HG03439 (cell line): Measurements from ENCODE around the gene DDX6.
"Not testable (repeated sequence)": the region's sequence is repeated elsewhere in the genome, so short reads cannot be mapped to it uniquely, and the experiment has no call there.

Source experiments
- ATAC-seq: cut with Tn5 transposase; IDR thresholded peaks from one replicate; pipeline ENCODE4 v1.9.1; 2021; ENCODE audit warnings: mild to moderate bottlenecking, moderate library complexity; ENCODE audit not compliant: unreplicated experiment

DDX6 gene

DNA sequence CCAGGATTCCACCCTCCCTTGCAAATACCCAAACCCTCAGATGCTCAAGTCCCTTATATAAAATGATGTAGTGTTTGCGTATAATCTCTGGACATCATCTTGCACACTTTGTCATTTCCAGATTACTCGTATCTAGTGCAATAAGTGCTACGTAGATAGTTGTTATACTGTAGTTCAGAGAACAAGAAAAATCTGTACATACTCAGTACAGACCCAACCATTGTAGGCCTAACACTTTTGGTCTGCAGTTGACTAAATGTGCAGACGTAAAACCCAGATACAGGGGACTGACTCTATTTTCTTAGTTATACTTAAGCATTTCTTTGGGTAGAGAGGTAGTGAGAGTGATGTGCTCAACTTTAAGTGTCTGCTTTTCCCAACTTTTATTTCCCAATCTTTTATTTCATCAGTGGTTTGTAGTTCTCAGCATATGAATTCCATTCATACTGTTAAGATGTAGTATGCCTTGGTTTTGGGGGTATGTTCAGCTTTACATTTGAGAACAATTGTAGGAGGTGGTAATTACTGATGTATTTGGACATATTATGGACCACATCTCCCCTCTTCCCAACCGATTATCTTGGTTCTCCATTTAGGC lies 43.9 kb downstream of the DDX6 start:
- no peak for ATAC-seq

DNA sequence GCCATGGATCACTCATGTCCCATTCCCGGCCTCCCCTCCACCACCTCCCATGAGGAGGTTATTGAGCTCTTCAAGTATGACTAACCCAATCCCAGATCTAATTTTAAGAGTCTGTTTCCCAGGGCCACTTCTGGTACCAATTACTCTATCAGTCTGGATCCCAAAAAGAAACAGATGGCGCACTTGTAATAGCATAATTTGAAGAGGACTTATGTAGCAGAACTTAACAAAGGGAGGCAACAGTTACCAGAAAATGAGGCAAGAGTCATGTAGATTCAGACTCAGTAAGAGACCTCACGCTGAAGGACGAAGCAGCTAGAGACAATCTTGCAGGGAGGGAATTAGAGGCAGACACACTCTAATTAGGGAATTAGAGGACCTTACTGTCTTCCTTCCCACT lies 46.9 kb downstream of the DDX6 start:
- no peak for ATAC-seq

- ATAC-seq, result no peak
Observed at GRCh38 chr11:118742304-118742703, 48.7 kb downstream of the DDX6 start.

DNA sequence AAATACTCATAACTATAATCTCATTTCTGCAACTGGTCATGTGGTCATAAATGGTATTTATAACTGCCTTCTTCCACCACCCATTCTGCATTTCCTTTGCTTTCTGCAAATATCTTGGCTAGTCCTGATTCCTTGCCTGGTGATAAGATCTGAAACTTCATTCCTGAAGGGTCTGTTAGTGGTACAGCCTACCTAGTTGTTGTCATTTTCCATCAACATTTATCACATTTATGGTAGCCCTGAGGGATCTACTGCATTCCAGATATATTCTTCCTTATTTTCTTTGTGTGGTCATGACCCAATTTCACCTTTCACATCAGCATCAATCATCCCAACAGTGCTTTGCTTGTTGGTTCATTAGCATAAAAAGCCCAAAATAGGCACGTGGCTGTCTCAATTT lies 50.1 kb downstream of the DDX6 start:
- no peak for ATAC-seq

- no peak for ATAC-seq
Observed at GRCh38 chr11:118735203-118735602, 55.8 kb downstream of the DDX6 start.

GRCh38 chr11:118734031-118734430 lies 56.9 kb downstream of the DDX6 start:
- no peak for ATAC-seq

- ATAC-seq, result not testable (repeated sequence)
Observed at GRCh38 chr11:118729753-118730152, 61.2 kb downstream of the DDX6 start.

GRCh38 chr11:118728112-118728511 lies 62.9 kb downstream of the DDX6 start:
- not testable (repeated sequence) for ATAC-seq

DNA sequence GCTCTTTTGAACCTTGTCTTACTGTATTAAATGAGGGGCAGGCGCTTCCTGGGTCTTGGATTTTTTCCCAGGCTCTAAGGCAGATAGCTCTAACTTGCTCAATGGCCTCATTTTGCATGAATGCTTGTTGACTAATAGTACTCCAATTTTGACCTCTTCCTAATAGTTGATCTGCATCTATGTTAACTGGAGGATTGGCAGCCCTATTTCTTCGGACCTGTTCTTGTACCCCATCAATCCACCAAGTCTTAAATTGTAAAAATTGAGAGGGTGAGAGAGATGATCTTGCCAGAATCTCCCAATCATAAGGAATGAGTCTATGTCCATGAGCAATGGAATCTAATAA lies 63.3 kb downstream of the DDX6 start:
- not testable (repeated sequence) for ATAC-seq

- not testable (repeated sequence) for ATAC-seq
Observed at GRCh38 chr11:118727001-118727720, 63.8 kb downstream of the DDX6 start.

- not testable (repeated sequence) for ATAC-seq
Observed at GRCh38 chr11:118721478-118722015, 69.4 kb downstream of the DDX6 start.

- not testable (repeated sequence) for ATAC-seq
Observed at GRCh38 chr11:118720740-118721139, 70.2 kb downstream of the DDX6 start.

- not testable (repeated sequence) for ATAC-seq
Observed at GRCh38 chr11:118720078-118720477, 70.9 kb downstream of the DDX6 start.

DNA sequence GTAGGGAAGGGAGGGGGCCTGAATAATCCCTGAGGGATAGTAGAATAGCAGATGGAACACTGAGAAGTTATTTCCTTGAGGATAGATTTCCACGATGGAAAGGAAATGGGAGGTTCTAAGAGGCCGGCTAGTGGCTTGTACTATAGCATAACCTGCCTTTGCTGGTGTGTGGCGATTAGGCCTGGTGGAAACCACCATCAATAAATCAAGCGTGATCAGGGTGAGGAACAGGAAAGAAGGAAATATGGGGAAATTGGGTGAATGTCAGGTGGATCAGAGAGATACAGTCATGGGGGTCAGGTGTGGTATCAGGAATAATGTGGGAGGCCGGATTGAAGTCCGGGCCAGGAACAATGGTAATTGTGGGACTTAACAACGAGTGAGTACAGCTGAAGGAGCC lies 72.4 kb downstream of the DDX6 start:
- ATAC-seq, result not testable (repeated sequence)

DNA sequence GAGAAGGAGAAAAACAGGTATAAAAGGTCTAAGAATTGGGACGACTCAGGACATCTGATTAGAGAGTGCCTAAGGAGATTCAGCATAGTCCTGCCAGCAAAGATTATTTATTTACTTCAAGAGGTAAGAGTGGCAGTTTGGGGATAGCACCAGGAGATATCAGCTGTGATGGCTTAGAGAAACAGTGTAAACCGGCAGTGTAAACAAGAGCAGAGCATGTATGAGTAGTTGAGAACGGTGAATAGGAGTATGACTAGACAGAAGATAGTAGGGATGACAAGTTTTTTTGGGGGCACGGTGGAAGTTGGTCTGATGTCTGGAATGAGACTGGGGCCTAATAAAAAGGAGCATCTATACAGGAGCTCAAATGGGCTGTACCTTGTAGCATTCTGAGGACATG lies 73.2 kb downstream of the DDX6 start:
- not testable (repeated sequence) for ATAC-seq

DNA sequence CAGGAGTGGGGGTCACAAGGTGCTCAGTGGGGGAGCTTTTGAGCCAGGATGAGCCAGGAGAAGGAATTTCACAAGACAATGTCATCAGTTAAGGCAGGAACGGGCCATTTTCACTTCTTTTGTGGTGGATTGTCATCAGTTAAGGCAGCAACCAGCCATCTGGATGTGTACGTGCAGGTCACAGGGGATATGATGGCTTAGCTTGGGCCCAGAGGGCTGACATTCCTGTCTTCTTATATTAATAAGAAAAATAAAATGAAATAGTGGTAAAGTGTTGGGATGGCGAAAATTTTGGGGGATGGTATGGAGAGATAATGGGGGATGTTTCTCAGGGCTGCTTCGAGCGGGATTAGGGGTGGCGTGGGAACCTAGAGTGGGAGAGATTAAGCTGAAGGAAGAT lies 73.7 kb downstream of the DDX6 start:
- ATAC-seq, result not testable (repeated sequence)

DNA sequence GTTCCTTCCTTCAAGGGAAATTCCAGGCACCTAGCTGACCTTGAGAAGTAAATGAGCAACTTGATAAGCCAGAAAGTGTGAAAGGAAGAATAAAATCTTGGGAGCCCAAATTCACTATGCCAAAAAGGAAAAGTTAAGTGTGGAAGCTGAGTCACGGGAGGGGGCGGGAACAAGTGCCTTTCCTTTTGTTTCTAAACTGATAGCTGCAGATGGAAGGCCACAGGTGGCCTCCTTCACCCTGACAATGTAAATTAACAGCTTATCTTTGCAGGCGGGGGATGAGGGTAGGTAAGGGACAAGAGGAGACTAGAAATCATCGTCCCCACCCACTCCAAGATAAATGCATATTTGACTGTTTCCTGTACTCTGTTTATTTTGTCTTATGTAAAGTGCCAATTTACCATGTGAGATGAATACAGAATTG lies 75.1 kb downstream of the DDX6 start:
- no peak for ATAC-seq

GRCh38 chr11:118715245-118715831 lies 75.6 kb downstream of the DDX6 start:
- no peak for ATAC-seq

DNA sequence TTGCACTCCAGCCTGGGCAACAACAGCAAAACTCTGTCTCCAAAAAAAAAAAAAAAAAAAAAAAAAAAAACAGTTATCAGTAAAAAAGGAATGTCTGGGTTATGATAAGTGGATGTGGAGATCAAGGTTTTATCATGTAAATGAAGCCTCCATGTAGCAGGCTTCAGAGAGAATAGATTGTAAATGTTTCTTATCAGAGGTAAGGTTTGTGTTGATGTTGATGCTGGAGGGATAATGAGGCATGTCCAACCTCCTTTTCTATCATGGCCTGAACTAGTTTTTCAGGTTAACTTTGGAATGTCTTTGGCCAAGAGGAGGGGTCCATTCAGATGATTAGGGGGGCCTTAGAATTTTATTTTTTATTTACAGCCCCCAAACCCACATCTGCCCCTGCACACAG lies 76.1 kb downstream of the DDX6 start:
- no peak for ATAC-seq

DNA sequence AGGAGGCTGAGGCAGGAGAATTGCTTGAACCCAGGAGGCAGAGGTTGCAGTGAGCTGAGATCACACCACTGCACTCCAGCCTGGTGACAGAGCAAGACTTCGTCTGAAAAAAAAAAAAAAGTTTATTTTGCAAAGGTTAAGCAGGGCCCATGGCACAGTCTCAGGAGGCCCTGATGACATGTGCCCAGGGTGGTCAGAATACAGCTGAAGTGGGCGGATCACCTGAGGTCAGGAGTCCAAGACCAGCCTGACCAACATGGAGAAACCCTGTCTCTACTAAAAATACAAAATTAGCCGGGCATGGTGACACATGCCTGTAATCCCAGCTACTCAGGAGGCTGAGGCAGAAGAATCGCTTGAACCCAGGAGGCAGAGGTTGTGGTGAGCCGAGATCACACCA lies 76.5 kb downstream of the DDX6 start:
- not testable (repeated sequence) for ATAC-seq

GRCh38 chr11:118708296-118708695 lies 82.7 kb downstream of the DDX6 start:
- no peak for ATAC-seq

GRCh38 chr11:118706546-118706825 lies 84.5 kb downstream of the DDX6 start:
- ATAC-seq, result no peak
